RCC 7860 (cell line): ENCODE results near the gene VWA8.
"Not testable (repeated sequence)": the region's sequence is repeated elsewhere in the genome, so short reads cannot be mapped to it uniquely, and the experiment has no call there.

Experiments used
- DNase-seq: peaks from one replicate; pipeline ENCODE4 v3.0.0-alpha.2; 2015; ENCODE audit warnings: low spot score
- FAIRE-seq: peaks from 2 replicates; lab custom pipeline; 2012; peaks lifted over from hg19 to GRCh38; lab: Jason Lieb, UNC

Gene VWA8

GRCh38 chr13:41756198-41756880, 204.6 kb downstream of the VWA8 start:
- FAIRE-seq (no peak), DNase-seq (no peak)

GRCh38 chr13:41751734-41752445, 209.0 kb downstream of the VWA8 start:
- FAIRE-seq (no peak), DNase-seq (no peak)

- FAIRE-seq (no peak), DNase-seq (no peak)
Measured at GRCh38 chr13:41751277-41751676, 209.6 kb downstream of the VWA8 start.

GRCh38 chr13:41746259-41746658, 214.7 kb downstream of the VWA8 start:
- peak; percentile 30 for DNase-seq
- peak; percentile 12 for FAIRE-seq

- not testable (repeated sequence) for FAIRE-seq, DNase-seq
Measured at GRCh38 chr13:41745496-41745895, 215.4 kb downstream of the VWA8 start.

GRCh38 chr13:41742917-41743552, 217.9 kb downstream of the VWA8 start:
- DNase-seq: no peak

GRCh38 chr13:41740479-41740878, 220.4 kb downstream of the VWA8 start:
- no peak for DNase-seq
- no peak for FAIRE-seq

More at GRCh38 chr13:41742917-41743552, 217.9 kb downstream of the VWA8 start:
- FAIRE-seq: no peak

- DNase-seq: no peak
Measured at GRCh38 chr13:41722684-41723535, 238.0 kb downstream of the VWA8 start.

GRCh38 chr13:41720839-41721561, 239.9 kb downstream of the VWA8 start:
- DNase-seq: no peak
- FAIRE-seq: no peak

More at GRCh38 chr13:41722684-41723535, 238.0 kb downstream of the VWA8 start:
- no peak for FAIRE-seq

- DNase-seq: no peak
- FAIRE-seq: no peak
Measured at GRCh38 chr13:41716236-41716635, 244.7 kb downstream of the VWA8 start.

GRCh38 chr13:41713405-41713804, 247.5 kb downstream of the VWA8 start:
- no peak for FAIRE-seq

GRCh38 chr13:41710771-41711170, 250.1 kb downstream of the VWA8 start:
- no peak for DNase-seq
- FAIRE-seq: no peak

More at GRCh38 chr13:41713405-41713804, 247.5 kb downstream of the VWA8 start:
- DNase-seq: no peak

- FAIRE-seq (no peak), DNase-seq (no peak)
Measured at GRCh38 chr13:41709511-41709910, 251.4 kb downstream of the VWA8 start.

- no peak for DNase-seq
Measured at GRCh38 chr13:41708713-41709112, 252.2 kb downstream of the VWA8 start.

GRCh38 chr13:41707194-41707821, 253.6 kb downstream of the VWA8 start:
- DNase-seq: no peak
- no peak for FAIRE-seq

More at GRCh38 chr13:41708713-41709112, 252.2 kb downstream of the VWA8 start:
- FAIRE-seq: no peak

- no peak for FAIRE-seq
Measured at GRCh38 chr13:41706152-41706551, 254.8 kb downstream of the VWA8 start.

GRCh38 chr13:41702540-41702939, 258.4 kb downstream of the VWA8 start:
- FAIRE-seq (no peak), DNase-seq (no peak)

More at GRCh38 chr13:41706152-41706551, 254.8 kb downstream of the VWA8 start:
- no peak for DNase-seq

GRCh38 chr13:41701676-41702075, 259.2 kb downstream of the VWA8 start:
- FAIRE-seq: no peak
- DNase-seq: no peak

GRCh38 chr13:41700790-41701310, 260.1 kb downstream of the VWA8 start:
- DNase-seq (peak; percentile 26), FAIRE-seq (peak; percentile 53)
